ENCODE measurements around the gene TNPO3. TPM values are rescaled to one million over a fixed set of nuclear protein-coding genes. Genes with fewer than 3 reads are reported as not detected.
"Not testable (repeated sequence)": the region's sequence is repeated elsewhere in the genome, so short reads cannot be mapped to it uniquely, and the experiment has no call there.

The TNPO3 gene
- total RNA-seq, 2 experiments from 2014 or later = 58.4 to 59.3 TPM

DNA sequence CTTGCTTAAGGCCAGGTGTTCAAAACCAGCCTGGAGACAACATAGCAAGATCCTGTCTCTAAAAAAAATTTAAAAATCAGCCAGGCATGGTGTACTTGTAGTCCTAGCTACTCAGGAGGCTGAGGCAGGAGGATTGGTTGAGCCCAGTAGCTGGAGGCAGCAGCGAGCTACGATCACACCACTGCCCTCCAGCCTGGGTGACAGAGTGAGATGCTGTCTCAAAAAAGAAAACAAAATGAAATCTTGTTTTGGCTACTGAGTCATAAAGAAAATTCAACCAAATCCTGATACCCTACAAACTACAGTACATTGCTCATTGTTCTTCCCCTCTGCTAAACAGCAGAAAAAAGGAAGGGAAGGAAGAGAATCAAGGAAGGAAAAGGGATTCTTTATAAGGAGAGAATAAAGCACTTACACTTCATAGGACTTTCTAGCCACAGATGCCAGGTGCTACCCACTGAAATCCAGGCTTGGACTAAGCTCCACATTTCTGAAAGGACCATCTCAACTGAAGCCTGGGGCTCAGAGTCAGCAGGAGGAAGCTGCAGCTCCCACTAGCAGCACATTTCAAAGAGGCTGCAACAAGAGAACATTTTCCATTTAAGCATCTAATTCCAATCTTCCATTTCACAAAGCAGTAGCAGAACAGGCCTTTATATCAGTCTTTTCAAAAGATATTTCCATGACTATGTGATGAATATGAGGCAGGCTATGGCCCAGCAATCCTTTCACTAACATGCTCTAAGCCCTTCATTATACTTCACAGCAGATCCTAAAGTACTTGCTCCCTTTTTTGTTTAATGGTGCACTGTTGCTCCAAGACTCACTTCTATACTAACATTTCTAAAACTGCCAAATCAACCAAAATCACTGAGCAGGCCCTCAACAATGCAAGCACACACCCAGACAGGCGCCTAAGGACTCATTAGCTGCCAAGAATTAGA, 13.5 kb downstream of the TNPO3 start:
- Mint-ChIP-seq H3K9me3 (no peaks in the 10 kb centered on the region), H3K4me1 (ENCODE audit: low read depth) (peaks cover 64% of the 10 kb centered on the region), H3K36me3 (ENCODE audit: low read depth) (peaks cover 43% of the 10 kb centered on the region), H3K27me3 (no peaks in the 10 kb centered on the region), H3K27ac (peak overlapping the region; percentile 43), H3K4me3 (no peak overlapping the region)
- ChIA-PET POLR2A (interaction anchor here (1.6 to 2.5 kb wide), 2 partner anchors 13 kb away, joined by 5 to 6 read pairs; partner anchors contain the start of gene TNPO3), CTCF (no interaction called here)
- peak; percentile 37 for ATAC-seq
- no peak for DNase-seq
- intact Hi-C loops (cut with micrococcal nuclease) = no loop called here
- TF ChIP-seq, protein P1, sequence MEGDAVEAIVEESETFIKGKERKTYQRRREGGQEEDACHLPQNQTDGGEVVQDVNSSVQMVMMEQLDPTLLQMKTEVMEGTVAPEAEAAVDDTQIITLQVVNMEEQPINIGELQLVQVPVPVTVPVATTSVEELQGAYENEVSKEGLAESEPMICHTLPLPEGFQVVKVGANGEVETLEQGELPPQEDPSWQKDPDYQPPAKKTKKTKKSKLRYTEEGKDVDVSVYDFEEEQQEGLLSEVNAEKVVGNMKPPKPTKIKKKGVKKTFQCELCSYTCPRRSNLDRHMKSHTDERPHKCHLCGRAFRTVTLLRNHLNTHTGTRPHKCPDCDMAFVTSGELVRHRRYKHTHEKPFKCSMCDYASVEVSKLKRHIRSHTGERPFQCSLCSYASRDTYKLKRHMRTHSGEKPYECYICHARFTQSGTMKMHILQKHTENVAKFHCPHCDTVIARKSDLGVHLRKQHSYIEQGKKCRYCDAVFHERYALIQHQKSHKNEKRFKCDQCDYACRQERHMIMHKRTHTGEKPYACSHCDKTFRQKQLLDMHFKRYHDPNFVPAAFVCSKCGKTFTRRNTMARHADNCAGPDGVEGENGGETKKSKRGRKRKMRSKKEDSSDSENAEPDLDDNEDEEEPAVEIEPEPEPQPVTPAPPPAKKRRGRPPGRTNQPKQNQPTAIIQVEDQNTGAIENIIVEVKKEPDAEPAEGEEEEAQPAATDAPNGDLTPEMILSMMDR (IDR thresholded peaks at IDR 0.05) = no peak

DNA sequence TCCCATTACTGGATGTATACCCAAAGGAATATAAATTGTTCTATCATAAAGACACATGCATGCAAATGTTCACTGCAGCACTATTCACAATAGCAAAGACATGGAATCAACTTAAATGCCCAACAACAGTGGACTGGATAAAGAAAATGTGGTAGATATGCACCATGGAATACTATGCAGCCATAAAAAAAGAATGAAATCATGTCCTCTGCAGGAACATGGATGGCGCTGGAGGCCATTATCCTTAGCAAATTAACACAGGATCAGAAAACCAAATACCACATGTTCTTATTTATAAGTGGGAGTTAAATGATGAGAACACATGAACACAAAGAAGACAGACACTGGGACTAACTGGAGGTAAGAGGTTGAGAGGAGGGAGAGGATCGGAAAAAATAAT, 16.4 kb downstream of the TNPO3 start:
- ATAC-seq; intact Hi-C loops (cut with micrococcal nuclease); H3K9me3 Mint-ChIP-seq; POLR2A ChIA-PET; H3K27ac Mint-ChIP-seq; H3K4me3 Mint-ChIP-seq; DNase-seq; H3K27me3 Mint-ChIP-seq: not testable (repeated sequence)
- CTCF ChIA-PET = interaction anchor here (0.6 to 1.2 kb wide), 2 partner anchors 11 to 53 kb away, joined by 3 to 4 read pairs; no protein-coding TSS in a partner anchor
- Mint-ChIP-seq H3K4me1 (ENCODE audit: low read depth) (peaks cover 43% of the 10 kb centered on the region), H3K36me3 (ENCODE audit: low read depth) (peaks cover 48% of the 10 kb centered on the region)

DNA sequence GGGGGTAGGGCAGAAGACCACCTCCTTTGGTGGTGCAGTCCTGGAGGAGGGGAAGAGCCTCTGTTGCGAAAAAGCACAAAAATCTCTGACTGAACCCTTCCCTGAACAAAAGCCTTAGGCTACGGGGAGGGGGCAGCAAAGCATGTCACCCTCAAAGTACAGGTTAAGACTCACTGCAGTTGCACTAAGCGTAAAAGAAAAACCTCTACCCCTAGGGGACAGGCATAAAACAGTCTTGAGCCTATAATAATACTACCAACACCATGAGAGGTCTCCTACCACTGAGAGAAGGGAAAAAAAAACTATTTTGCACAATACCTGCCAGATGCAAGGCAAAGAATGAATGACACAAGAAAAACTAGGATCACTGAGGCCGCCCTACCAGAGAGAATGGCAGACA, 17.3 kb downstream of the TNPO3 start:
- Mint-ChIP-seq H3K27me3 (no peaks in the 10 kb centered on the region), H3K36me3 (ENCODE audit: low read depth) (peaks cover 57% of the 10 kb centered on the region), H3K27ac (no peak overlapping the region), H3K4me3 (no peak overlapping the region), H3K9me3 (no peaks in the 10 kb centered on the region), H3K4me1 (ENCODE audit: low read depth) (peaks cover 40% of the 10 kb centered on the region)
- intact Hi-C loops (cut with micrococcal nuclease) = no loop called here
- DNase-seq (no peak), ATAC-seq (no peak)
- ChIA-PET CTCF (interaction anchor here (1.2 kb wide), 1 partner anchor 54 kb away, joined by 4 read pairs; no protein-coding TSS in a partner anchor), POLR2A (no interaction called here)
- TF ChIP-seq, protein P1 (IDR thresholded peaks at IDR 0.05) = no peak

DNA sequence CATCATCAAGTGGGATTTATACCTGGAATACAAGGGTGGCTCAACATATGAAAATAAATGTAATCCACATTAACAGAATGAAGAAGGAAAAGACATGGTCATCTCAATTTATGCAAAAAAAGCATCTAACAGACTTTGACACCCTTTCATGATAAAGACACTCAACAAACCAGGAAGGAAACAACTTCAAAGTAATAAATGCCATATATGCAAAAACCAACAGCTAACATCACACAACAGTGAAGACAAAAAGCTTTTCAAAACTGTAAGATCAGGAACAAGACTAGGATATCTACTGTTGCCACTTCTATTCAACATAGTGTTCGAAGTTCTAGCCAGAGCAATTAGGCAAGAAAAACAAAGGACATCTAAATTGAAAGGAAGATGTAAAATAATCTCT, 22.9 kb downstream of the TNPO3 start:
- Mint-ChIP-seq H3K4me1 (ENCODE audit: low read depth) (peaks cover 47% of the 10 kb centered on the region), H3K36me3 (ENCODE audit: low read depth) (peaks cover 48% of the 10 kb centered on the region), H3K4me3 (no peak overlapping the region), H3K27me3 (no peaks in the 10 kb centered on the region), H3K27ac (no peak overlapping the region), H3K9me3 (no peaks in the 10 kb centered on the region)
- ATAC-seq = no peak
- TF ChIP-seq, protein P1 (IDR thresholded peaks at IDR 0.05) = no peak
- intact Hi-C loops (cut with micrococcal nuclease) = no loop called here
- ChIA-PET POLR2A (interaction anchor here (0.6 to 1.5 kb wide), 2 partner anchors 13 to 18 kb away, joined by 3 read pairs; no protein-coding TSS in a partner anchor), CTCF (no interaction called here)
- DNase-seq = no peak

DNA sequence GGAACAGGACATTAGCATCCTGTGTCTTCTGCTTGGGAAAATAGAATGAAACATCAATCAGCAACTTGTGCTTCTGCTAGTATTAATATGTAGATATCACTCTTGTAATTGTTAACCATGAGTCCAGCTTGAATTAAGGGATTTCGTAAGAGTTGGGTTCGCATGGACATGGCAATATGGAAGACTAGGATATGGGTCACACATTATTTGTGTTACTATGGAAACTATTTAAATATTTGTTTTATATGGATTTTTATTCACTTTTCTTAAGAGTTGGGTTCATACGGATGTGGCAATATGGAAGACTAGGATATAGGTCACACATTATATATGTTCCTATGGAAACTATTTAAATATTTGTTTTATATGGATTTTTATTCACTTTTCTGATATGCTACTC, 24.5 kb downstream of the TNPO3 start:
- no peaks in the 10 kb centered on the region for H3K9me3 Mint-ChIP-seq
- intact Hi-C loops (cut with micrococcal nuclease) = no loop called here
- POLR2A ChIA-PET = interaction anchor here (1.3 kb wide), 1 partner anchor 19 kb away, joined by 3 read pairs; no protein-coding TSS in a partner anchor

More for the DNA sequence above, 24.5 kb downstream of the TNPO3 start:
- DNase-seq = no peak
- TF ChIP-seq, protein P1 (IDR thresholded peaks at IDR 0.05) = no peak
- CTCF ChIA-PET = no interaction called here
- peaks cover 45% of the 10 kb centered on the region for H3K4me1 Mint-ChIP-seq (ENCODE audit: low read depth)
- H3K36me3 Mint-ChIP-seq (ENCODE audit: low read depth) = peaks cover 43% of the 10 kb centered on the region
- ATAC-seq = no peak
- H3K27me3 Mint-ChIP-seq = no peaks in the 10 kb centered on the region
- no peak overlapping the region for H3K27ac Mint-ChIP-seq
- no peak overlapping the region for H3K4me3 Mint-ChIP-seq

All from activated CD8-positive, alpha-beta T cell treated with anti-CD3 and anti-CD28 coated beads for 36 hours (primary cell).